NCI-H128 (cell line): ENCODE measurements around the gene AJUBA.
"Not testable (repeated sequence)": the region's sequence is repeated elsewhere in the genome, so short reads cannot be mapped to it uniquely, and the experiment has no call there.

ENCODE experiments used
- DNase-seq: peaks from one replicate; lab custom pipeline; 2025; ENCODE audit not compliant: unreplicated experiment; lab: John Stamatoyannopoulos, UW

The AJUBA gene

DNA sequence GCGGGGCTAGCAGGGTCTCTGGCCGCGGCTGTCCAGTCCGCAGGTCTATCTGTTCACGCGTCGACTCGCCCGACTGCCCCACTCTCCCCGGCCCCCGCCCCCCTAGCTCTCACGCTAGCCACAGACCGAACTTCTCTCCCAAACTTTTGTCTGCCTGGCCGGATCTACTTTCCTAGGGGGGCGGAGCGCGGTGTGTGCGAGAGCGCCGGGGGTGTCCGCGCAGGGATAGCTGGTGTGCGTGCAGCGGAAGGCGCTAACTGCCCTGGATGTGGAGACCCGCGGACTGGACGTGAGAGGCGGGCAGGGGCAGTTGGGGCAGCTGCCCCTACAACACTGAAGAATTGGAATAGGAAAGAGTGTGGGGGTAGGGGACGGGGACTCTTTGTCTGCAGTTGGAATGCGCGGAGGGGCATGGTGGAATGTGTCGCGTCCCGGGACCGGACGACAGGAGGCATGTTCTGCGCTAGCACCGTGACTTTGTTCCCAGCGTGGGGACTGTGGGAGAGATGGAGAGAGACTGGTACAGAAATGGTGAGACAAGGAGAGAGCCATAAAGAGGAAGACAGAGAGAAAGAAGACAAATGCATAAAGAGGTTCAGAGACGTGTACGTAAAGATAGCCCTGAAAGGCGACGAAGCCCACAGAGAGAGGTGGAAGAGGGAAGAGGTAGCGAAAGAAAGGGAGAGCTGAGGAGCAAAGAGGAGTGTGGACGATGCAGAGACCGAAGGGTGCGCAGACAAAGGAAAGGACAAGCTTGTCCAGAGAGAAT, at the start of gene AJUBA:
Gene AJUBA, minus strand, starts transcription at position 75 of the 769 bp plus-strand sequence. CDS start 285 bp downstream, outside the sequence.
- peak; percentile 23 for DNase-seq

DNA sequence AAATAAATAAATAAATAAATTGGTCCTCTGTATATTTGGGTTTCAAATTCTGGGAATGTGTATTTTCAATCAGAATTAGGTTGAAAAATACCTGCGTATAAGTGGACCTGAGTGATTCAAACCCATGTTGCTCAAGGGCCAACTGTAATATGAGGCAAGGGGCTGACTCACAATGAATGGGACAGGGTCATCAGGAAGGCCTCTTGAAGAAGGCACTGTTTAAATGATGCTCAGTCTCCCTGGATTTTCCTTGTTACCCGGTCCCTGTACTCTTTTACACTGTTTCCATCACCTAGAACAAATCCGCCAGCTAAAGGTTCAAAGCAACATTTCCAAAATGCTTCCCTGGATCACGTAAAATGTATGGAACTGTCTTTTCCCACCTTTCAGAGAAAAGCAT, 48.6 kb upstream of the AJUBA start:
- no peak for DNase-seq

- DNase-seq = no peak
These were observed 46.4 kb upstream of the AJUBA start for GRCh38 chr14:23028799-23029198.

- DNase-seq = no peak
These were observed 42.9 kb upstream of the AJUBA start for GRCh38 chr14:23025151-23025814.

DNA sequence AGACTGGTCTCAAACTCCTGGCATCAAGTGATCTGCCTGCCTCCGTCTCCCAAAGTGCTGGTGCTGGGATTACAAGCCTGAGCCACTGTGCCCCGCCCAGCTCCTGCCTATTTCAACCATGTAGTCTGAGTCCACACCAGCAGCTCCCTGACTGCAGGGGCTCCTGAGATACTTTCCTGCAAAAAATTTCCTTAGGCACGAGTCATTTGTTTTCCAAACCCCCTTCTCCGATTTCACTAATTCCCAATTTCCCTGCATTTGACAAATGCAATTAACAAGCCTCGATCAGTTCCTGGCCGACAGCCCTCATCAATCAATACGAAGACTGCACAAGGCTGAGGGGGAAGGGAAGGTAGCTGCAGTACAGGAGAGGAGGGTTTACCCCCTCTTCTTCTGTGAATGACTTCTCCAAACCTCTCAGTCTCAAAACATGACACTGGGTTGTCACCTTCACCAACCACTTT, 42.3 kb upstream of the AJUBA start:
- DNase-seq = no peak

GRCh38 chr14:23023795-23024152, 41.4 kb upstream of the AJUBA start:
- DNase-seq = no peak

DNA sequence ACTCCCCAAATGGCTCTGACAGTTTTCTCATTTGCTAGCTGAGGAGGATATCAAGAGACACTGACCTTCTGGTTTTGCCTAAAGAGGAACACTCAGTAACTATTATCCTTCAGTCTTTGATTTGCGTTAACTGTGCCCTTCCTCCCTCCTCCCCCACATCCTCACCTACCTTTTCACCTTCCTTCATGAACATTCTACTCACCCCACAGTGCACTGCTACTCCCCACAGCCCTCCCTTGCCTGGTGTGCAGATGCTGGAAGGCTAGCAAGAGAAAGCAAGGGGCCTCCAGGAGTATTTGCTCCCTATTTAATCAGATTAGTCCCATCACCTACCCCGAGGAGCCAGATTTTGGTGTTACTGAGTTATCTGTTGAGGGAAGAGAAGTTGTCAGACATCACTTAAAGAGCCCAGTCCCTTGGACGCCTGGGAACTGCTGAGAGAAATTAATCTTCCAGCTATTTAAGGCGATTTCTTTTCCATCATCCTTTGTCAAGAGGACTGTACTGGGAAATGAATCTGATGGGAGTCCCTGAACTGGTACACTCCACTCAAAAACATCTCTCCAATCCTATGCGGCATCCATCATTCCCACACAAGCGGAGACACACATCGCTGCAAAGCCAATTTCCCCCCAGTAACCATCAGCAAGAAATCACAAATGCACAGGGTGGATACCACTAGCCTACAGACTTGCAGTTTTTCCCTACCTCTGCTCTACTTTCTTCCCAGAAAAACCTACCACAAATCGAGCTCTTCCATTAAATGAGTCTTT, 40.9 kb upstream of the AJUBA start:
- no peak for DNase-seq

GRCh38 chr14:23021889-23022442, 39.6 kb upstream of the AJUBA start:
- no peak for DNase-seq

- no peak for DNase-seq
These were observed 39.1 kb upstream of the AJUBA start for GRCh38 chr14:23021434-23021833.

- no peak for DNase-seq
These were observed 38.1 kb upstream of the AJUBA start for GRCh38 chr14:23020143-23021128.

- DNase-seq = no peak
These were observed 35.8 kb upstream of the AJUBA start for GRCh38 chr14:23018107-23018506.

DNA sequence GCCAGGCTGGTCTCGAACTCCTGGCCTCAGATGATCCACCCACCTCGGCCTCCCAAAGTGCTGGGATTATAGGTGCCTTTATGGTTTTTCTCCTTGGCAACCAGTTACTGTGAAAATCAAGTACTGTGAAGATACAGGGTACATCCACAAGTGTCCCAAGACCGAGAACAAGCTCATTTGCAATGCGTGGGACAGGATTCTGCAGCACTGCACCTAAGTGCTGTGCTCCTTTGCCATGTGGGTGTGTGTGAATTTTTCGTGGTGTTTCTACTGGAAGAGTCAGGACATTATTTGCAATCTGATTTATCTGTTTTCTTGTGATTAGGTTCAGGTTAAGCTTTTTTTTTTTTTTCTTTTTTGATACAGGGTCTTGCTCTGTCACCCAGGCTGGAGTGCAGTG, 34.7 kb upstream of the AJUBA start:
- DNase-seq = no peak

GRCh38 chr14:23015618-23016017, 33.3 kb upstream of the AJUBA start:
- no peak for DNase-seq

DNA sequence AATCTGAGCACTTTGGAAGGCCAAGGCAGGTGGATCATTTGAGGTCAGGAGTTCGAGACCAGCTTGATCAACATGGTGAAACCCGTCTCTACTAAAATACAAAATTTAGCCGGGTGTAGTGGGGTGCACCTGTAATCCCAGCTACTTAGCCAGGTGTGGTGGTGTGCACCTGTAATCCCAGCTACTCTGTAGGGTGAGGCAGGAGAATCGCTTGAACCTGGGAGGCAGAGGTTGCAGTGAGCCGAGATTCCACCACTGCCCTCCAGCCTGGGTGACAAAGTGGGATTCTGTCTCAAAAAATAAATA, 31.4 kb upstream of the AJUBA start:
- not testable (repeated sequence) for DNase-seq

DNA sequence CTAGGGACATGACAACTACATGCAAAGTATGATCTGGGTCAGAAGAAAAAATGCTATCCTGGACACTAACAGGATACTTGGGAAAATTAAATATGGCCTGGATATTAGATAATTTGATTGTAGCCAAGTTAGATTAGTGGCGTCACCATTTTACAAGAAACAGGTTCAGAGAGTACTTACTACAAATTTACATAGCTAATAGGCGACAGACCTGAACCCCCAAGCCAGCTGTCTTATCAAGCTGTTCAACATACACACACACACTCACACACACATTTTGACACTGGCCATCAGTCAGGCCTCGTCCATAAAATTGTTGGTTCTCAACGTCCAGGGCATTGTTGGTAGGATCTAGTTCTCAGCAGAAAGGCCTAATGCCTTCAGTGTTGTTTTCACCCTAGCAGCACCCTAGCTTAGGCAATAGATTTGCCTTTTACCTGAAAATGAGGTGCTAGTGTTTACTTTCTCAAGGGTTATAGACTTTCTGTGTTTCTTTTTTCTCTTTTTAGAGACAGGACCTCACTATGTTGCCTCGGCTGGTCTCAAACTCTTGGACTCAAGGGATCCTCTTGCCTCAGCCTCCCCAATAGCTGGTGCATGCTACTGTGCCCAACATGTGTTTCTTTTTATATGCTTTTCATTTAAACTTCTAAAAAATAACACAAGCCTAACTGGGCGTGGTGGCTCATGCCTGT, 30.9 kb upstream of the AJUBA start:
- no peak for DNase-seq

- DNase-seq = peak; percentile 38
These were observed 27.8 kb upstream of the AJUBA start, which contains the start of gene C14orf93 for GRCh38 chr14:23009939-23010726. Gene C14orf93, minus strand, starts transcription at chr14:23010143. Its CDS starts 11,120 bp downstream, at chr14:22999023.

GRCh38 chr14:23009483-23009938, 27.2 kb upstream of the AJUBA start:
- no peak for DNase-seq

DNA sequence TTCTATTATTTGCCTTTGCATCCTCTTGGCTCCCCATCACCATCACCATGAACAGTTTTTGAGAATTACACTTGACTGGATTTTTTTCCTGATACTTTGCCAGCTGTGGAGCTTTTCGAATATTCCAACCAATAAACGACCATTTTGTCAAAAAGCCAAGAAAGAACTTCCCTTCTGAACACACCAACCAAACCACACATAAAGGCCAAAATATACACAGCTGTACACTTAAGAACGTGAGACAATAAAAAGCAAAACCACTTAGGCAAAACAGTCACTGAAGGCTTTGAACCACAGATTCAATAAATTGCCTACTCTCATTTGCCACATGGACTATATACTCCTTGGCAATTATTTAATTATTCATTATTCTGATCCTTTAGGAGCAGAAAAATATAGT, 26.5 kb upstream of the AJUBA start:
- DNase-seq = no peak
